HG03039 (cell line): ENCODE results near the gene LYPD6B.

Experiments used
- ATAC-seq: cut with Tn5 transposase; IDR thresholded peaks from one replicate; pipeline ENCODE4 v1.9.1; 2021; ENCODE audit warnings: mild to moderate bottlenecking, moderate library complexity; ENCODE audit not compliant: unreplicated experiment

LYPD6B gene

DNA sequence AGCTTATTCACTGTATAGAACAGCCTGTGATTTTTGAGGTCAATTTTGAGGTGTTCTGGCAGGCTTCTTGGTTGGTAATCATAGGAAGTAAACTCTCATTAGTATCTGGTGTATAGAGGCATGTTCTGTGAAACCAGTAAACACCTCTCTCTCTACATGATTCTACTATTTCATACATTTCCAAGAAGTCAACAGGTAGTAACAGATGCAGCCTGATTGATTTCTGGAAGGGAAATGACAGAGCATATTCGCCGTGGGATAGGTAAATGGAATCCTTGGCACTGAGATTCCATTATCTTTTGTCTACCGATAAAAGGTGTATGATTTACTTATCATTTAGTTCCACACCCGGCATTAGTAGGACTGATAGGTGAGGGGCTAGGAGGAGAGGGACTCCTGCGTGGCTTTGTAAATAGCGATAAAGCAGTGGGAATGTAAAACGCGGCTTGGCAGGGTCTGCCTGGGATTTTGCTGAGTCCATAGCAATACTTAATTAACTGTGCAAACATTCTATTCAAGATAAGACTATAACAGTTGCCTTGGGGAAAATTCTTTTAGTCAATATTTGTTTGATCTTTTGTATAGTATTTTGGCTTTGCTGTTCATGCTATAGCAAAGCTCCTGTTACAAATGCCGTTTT, 32.3 kb downstream of the LYPD6B start:
- no peak for ATAC-seq

DNA sequence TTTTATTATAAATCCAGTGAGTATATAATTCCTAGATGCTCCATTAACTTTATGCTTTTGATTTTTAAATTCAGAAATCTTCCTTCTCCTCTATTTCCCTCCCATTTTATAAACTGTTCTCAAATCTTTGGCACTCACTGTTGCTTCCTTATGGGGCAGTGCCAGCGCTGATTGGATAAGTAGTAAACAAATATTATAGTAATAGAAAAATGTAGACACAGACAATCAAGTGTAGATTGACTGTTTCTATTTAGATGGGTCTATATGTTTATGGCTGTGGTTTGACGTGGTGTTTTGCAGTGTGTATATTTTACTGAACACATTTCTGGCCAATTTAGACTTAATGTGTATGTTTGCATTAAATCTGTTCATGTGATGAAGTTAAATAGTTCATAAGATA, 36.6 kb downstream of the LYPD6B start:
- ATAC-seq: no peak

DNA sequence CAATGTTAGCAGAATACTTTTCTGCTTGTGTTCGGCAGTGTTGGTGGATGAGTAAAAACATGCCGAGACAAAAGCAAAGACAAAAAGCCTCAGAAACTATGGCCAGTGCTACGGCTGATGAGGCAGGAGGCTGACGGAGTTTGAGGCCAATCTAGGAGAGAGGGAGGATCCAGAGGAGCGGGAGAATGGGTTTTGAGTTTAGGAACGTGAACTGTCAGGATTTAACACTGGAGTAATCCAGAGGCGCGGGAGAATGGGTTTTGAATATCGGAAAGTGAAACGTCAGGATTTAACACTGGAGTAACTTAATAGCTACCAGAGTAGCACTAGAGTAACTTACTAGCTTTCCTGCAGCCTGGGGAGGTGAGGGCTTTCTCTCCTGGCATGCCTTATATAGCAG, 37.4 kb downstream of the LYPD6B start:
- no peak for ATAC-seq

DNA sequence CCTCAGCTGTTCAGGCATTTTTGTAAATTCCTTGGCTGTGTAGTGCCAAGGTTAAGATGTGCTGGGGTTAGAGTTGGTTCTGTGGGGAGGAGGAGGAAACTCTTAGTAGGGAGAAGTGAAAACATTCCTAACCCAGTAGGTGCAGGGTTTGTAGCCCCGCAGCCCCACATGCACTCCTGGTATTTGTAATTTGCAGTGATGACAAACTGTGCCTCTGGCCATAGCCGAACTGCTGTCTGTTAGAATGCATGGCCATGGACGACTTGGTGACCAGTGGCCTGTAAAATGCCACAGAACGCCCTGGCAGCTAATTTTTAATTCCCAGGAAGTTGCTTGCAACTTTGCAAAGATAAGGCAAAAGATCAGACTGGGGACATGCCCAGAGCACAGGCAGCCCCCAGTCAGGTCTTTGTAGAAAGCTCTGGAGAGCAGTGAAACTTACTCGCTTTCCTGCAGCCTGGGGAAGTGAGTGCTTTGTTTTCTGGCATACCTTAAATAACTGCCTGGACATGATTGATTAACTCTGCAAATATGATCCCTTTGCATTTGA, 38.4 kb downstream of the LYPD6B start:
- no peak for ATAC-seq

DNA sequence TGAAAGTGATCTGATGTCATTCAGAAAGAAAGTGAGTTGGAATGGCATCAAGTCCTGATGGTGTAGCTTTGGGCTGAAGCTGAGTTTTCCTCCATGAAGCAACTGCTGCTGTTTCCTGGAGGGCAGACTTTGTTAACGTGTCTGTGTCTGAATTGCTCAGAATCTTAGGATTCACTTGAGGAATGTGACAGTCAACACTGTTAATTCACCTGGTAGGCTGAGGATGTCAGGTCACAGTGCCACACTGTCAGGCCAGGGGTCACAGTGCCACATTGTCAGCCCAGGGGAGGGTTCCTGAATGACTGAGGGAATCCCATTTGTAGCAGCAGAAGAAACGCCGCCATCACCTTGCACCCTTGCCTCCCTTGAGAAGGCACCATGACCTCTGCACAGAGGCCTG, 39.4 kb downstream of the LYPD6B start:
- ATAC-seq: no peak

DNA sequence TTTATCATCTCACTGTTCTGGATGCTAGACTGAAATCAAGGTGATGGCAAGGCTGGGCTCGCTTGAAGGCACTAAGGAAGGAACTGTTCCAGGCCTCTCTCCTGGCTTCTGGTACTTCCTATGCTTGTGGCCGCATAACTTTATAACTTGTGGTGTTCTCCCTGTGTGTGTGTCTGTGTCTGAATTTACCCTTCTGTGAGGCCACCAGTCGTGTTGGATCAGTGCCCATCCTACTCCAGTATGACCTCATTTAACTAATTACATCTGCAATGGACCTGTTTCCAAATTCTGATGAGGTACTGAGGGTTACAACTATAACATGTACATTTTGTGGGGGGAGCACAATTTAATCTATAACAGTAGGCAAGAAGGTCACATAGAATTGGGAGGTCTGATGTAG, 41.6 kb downstream of the LYPD6B start:
- ATAC-seq: no peak

DNA sequence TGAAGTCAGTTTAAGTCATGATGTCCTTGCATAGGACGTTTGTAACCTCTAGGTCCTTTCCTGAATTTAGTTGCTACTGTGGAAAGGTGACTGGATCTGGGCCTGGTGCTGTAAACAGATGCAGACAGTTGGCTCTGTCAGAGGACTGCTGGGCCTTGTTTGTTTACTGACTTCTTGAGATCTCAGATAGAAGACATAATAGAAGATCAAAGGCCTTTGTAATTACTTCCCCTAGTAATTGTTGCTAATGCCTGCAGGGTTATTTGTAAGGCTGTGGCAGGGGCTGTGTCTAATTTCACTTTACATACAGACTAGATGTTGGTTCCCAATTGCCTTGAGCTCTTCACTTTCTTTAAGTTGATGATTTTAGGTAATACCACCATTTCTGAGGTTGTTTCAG, 42.5 kb downstream of the LYPD6B start:
- no peak for ATAC-seq

DNA sequence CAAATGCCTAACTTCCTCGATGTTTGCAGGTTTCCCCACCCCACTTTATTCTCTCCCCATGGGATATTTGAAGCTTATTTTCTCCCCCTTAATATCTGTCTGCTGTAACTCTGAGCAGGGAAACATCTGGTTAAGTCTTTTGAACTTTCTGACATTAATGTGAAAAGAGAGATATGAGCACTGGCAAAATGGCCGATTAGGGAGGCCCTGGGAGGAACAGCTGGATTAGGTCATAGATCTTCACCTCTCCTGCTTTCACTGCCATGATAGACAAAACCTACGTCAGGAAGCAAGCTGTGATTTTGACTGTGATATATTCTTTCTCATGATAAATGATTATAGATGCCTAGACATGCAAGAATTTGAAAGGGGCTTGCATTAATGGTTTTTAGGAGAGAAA, 43.6 kb downstream of the LYPD6B start:
- ATAC-seq: no peak

DNA sequence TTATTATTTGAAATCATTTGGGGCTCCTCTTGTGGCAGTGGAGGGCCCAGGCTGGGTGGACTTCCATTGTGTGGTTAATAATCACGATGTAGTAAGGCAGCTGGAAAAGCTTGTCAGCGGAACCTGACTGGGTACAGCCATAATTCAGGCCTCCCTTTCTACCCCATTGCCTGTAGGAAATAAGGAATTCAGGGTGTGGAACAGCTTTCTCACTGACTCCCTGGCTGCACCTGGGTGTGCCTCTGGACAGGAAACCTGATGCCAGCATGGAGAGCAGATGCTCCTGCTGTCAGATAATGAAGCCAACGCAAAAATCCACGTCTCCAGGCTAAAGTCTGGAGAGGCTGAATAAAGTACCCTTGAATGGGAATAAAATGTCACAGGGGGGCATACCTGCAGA, 44.2 kb downstream of the LYPD6B start:
- no peak for ATAC-seq

DNA sequence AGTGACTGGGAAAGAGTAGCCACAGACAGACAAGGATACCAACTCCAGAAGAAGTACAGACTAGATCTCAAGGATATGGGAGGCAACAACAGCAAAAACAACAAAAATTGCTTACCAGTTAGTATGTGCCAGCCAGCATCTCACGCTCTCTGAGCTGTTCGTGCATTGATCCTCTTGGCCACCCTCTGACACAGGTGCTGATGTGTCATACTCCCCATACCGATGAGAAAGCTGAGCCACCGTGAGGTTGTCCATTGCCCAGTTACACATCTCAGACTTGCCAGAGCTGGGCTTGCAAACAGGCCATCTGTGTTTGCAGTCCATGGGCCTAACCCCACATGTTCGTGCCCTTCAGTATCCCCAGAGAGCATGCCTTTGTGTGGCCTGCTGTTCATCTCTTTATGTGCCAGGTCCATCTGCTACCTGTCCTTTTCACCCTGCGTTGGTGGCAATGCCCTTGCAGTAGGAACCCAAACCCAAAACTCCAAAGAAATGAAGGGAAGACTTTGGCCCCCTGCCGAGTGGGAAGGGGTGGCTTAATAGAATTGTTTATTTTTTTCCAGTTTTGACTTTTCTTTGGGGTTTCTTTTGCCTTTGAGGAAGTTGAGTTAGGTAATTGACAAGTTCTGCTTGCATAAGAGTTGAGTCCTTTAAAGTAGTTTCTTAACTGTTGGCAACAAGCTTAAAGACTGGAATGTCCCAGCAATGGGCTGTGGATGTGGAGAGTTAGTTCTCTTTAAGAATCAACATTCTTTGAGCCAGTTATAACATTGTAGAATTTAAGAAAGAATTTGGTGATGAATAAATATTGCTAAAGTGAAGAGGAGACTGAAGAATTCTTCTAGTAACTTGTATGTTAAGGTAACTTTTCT, 46.7 kb downstream of the LYPD6B start:
- no peak for ATAC-seq

DNA sequence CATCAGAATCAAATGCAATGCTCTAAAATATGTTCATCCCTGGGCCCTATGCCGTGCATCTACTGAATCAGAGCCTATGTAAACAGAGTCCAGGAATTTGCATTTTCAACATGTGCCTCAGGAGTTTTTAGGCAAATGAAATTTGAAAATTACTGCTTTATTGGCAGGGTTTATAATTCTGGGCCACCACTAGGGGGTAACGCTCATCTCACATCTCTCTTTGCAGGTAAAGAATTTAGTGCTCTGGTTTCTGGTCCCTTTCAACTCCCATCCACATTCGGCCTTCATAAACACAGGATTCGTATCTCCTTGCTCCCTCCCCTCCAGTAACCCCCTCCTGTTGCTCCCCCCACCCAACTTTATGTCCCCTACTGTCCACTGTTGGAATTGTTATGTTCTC, 49.3 kb downstream of the LYPD6B start:
- no peak for ATAC-seq

DNA sequence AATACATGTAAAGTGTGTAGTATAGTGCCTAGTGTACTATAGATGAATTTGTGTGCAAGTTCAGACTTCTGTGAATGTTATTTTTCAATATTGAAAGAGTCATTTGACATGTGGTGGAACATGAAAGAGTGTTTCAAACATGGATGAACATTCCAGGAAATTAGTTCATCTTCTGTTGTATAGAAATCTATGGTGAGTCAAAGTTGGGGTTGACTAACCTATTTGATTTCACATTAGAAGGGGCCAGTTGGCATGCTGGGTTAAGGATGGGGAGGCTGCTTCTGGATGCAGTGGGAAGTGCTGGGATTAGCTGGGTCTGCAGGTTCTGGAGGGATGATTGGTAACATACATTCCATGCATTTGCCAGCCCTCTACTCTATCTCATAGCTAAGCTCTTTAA, 50.6 kb downstream of the LYPD6B start:
- ATAC-seq: no peak

DNA sequence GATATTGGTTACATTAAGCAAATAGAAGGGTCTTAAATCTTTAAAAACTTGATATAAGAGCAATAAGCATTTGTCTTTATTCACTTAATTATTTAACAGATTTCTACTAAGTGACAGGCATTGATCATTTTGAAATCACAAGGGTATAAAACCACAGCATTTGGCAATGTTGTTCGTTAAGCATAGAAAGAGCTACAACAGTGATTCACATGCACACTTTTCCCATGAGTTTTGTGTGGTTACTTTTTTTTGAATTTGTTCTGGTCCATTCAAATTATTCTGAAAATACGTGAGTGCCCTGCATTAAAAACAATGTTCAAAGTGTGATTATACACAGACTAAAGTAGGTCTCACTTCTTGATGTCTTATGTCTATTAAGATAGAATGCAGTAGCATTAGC, 52.2 kb downstream of the LYPD6B start:
- no peak for ATAC-seq

DNA sequence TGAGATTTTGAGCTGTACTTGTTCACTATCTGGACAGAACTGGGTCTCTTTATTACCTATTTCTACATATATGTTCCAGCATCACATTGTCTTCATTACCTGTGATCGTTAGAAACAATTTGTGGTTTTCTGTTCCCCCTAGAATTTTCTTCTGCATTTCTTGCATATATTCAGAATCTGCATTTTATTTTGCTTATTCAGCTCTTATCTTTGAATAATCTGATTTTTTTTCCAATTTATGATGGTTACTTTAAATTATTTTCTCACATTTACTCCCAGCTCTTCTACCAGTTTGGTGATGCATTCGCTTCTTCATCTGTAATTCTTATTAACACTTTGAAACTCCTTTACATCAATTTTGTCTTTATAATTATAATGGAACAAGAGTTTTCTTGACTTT, 55.1 kb downstream of the LYPD6B start:
- no peak for ATAC-seq

DNA sequence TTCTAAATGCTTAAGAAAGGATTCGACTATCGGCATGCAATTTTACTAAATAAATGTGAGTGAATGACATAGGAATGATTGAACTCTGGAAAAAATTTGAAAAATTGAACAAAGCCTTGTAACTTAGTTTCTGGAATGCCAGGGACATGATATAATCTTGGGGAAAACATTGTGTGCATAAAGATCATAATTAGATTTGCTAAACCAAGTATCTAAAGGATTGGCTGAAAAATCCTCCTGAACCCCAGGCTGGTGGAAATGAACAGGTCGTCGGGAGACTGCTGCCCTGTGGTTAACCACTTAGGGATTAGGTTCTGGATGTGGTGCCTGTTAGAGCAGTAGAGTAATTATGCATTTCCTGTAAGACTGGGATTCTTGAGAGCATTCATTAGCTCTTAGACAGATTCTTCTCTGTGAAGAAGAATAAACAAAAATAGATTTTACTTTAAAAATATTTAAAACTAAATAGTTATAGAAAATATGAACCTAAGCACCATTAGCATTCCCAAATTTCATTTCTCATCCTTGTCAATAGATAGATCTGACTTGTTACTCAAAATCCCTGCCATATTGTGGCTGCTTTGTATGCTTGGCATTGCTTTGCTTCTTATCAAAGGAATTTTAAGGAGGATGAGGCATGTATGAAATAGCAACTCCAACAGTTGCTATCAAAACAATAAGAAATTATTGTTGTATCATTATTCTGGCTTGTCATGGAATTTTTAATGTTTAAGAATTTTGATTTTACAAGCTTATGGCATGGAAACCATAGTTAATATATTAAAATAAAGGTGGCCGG, 55.9 kb downstream of the LYPD6B start:
- no peak for ATAC-seq

DNA sequence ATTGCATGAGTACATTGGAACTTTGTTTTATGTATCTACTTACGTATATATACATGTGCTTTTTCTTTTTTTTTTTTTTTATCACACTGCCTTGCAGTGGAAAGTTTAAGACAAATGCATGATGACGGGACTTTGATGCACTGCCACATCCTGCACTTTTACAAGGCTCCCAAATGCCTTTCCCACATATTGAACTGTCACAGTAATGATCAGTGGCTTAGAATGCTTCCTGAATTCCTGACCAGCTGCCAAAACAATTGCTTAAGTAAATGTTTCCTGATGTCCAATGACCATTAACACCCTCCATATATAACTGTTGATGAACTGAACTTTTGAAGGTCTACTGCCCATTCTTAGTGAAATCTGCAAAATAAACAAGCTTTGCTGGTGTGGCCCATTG, 60.2 kb downstream of the LYPD6B start:
- no peak for ATAC-seq

DNA sequence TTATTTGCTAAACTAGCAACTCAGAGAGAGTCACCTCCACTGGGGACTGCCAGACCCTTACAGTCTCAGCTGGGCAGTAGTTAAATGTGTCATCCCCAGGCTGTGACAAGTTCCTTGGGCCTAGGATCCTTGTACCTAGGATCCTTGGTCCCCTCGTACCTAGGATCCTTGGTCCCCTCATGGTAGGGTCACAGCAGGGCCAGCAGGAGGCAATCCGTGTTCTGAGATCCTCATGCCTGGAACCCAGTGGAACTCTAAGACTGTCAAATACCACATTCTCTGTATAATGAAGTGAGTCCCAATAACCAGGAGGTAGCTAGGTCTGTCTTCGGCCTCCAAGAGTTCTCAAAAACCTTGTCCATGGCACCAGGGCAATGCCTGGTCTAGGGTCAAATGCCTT, 60.8 kb downstream of the LYPD6B start:
- no peak for ATAC-seq

DNA sequence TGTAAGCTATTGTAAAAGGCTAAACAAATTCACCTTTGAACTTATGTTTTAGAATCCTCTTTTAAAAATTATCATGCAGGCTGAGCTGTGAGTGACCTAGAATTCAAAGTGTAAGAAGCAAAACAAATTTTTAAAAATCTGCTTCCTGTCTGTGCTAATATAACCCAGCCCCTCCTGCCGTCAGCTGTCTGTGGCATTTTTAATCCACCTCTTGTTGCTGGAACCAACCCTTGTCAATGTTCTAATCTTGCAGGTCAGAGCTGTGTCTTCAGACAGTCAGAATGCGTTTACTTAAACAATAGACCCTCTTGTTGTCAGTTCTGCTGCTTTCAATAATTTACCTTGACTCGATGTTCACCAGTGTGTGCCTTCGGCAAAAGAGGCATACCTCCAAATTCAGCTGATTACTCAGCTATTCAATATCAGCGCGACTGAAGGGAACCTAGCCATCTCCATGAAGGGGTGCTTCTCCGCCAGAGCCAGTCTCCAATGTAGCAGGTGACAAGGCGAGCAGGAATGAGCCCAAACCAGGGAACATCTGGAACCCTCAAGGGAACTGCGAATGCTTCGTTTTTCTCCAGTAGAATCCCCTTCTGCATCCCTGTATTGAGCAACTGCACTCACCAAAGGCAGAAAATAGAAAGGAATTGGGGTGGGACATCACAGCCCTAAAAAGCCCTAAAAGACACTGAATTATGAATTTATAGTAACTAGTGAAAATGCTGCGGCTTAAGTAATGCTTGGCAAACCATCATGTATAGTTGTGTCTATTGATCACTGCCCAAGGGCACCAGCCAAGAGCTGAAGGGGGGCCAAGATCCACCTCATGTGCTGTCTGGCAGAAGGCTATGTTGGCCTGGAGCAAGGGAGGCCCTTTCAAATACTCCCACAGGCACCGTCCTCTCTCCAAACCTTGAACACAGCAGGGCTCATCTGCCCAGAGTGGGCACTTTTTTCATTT, 62.5 kb downstream of the LYPD6B start:
- ATAC-seq: no peak

DNA sequence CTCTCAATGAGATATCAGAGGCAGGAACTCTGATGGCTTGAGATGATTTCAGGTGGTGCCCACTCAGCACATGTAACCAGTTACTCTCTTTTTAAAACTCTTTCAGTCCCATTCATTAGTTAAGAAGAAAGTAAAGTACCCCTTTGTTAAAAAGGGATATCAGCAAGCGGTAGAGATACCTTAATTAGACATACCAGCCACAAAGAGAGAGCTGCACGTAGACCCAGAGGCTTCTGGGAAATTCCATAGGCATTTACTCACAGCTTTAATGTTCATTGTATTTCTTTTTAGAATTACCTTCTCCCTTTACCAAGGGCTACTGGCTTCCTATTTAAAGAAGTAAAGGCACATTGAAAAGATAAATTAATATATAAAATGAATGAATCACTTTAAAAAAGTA, 63.3 kb downstream of the LYPD6B start:
- ATAC-seq: no peak

DNA sequence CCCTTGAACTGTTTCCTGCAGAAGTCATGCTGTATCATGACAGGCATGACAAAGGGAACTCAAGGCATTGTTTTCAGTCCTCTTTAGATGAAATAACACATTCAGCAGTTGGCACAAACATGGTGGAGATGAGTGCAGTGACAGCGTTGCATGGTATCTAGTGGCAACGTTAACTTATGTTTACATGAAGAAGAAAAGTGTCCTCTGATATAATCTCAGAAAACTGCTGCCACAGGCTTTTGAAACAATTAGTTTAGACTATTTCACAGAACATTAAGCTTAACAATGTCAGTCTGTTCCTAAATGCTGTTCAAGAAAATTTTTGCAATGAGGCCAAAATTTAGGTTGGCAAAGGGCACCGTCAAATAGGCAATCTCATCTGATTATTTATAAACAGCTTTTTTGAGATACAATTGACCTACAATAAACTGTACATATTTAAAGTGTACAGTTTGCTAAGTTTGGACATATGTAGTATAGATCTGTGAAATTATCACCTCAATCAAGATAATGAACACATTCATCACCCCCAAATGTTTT, 64.7 kb downstream of the LYPD6B start:
- ATAC-seq: no peak
